Spleen (tissue), 11 donors: ENCODE results near the gene C1QA. TPM values are rescaled to one million over a fixed set of nuclear protein-coding genes. Genes with fewer than 3 reads are reported as not detected.

Experiments
- DNase-seq: peaks from one replicate; pipeline ENCODE4 v3.0.0-alpha.2; 2020
- H3K27ac ChIP-seq, 8 donors: fragments of 200-600 bp; sonication (generic) in 7 of 8; 1 replicate in 4 of 8; 2 replicates in 4 of 8; pipeline versions ENCODE4 v1.5.0 to v1.8.0; 2016 to 2021; ENCODE audit warnings: inconsistent platforms in 4 of 8, mild to moderate bottlenecking in 4 of 8, moderate library complexity in 1 of 8
- H3K27me3 ChIP-seq, 7 donors: fragments of 200-600 bp; sonication (generic) in 6 of 7; replicated peaks in 1 of 7; 1 replicate in 4 of 7; 2 replicates in 3 of 7; pipeline versions ENCODE4 v1.5.0 to v1.8.0; 2016 to 2021; ENCODE audit warnings: inconsistent platforms in 3 of 7, mild to moderate bottlenecking in 1 of 7
- H3K36me3 ChIP-seq, 6 donors: fragments of 200-600 bp; sonication (generic) in 5 of 6; 1 replicate in 4 of 6; 2 replicates in 2 of 6; pipeline versions ENCODE4 v1.5.0 to v1.8.0; 2016 to 2021; ENCODE audit warnings: inconsistent platforms in 2 of 6
- H3K4me1 ChIP-seq, 6 donors: fragments of 200-600 bp; sonication (generic) in 5 of 6; 1 replicate in 3 of 6; 2 replicates in 3 of 6; pipeline versions ENCODE4 v1.5.0 to v1.8.0; 2016 to 2021; ENCODE audit warnings: inconsistent platforms in 3 of 6
- H3K4me3 ChIP-seq, 8 donors: fragments of 200-600 bp; sonication (generic) in 7 of 8; 1 replicate in 4 of 8; 2 replicates in 4 of 8; pipeline versions ENCODE4 v1.5.0 to v1.8.0; 2016 to 2021; ENCODE audit warnings: inconsistent platforms in 4 of 8, mild to moderate bottlenecking in 4 of 8, moderate library complexity in 2 of 8
- H3K9me3 ChIP-seq, 8 donors: fragments of 200-600 bp; sonication (generic) in 7 of 8; 1 replicate in 4 of 8; 2 replicates in 4 of 8; pipeline versions ENCODE4 v1.5.0 to v1.8.0; 2016 to 2021; ENCODE audit warnings: inconsistent platforms in 4 of 8
- CTCF ChIP-seq, 11 experiments: fragments of 200-600 bp in 7 of 11; fragments of 450-650 bp in 4 of 11; sonication (generic) in 4 of 11; IDR thresholded peaks in 8 of 11; conservative IDR thresholded peaks in 3 of 11; 1 replicate in 7 of 11; 2 replicates in 4 of 11; pipeline versions ENCODE4 v1.4.0 to v1.8.0; 2016 to 2021; ENCODE audit warnings: antibody characterized with exemption in 11 of 11, inconsistent platforms in 4 of 11, mild to moderate bottlenecking in 1 of 11
- POLR2A ChIP-seq, 3 donors: fragments of 450-650 bp; IDR thresholded peaks; one replicate each; pipeline ENCODE4 v1.5.1; 2017; ENCODE audit warnings: antibody characterized with exemption in 3 of 3, mild to moderate bottlenecking in 1 of 3
- POLR2AphosphoS5 ChIP-seq, 3 donors: sonication (generic); formaldehyde crosslinking; IDR thresholded peaks; one replicate each; pipeline ENCODE4 v1.5.1; 2017; ENCODE audit warnings: antibody characterized with exemption in 3 of 3
- WGBS, 5 donors: extraction: QIAGEN DNeasy Blood & Tissue Kit in 3 of 5; methylation state at CpG; one replicate each; pipeline versions ENCODE4 v1.1.5 to v1.1.7; 2013 to 2018; 5-methylcytosine and 5-hydroxymethylcytosine counted together
- intact Hi-C: fragments of 100-400 bp; cut with DNase I; formaldehyde crosslinking; loops from one replicate; pipeline ENCODE4 v1.15.0; 2023; ENCODE audit warnings: low total_unique reads
- polyA plus RNA-seq, 3 donors: library from polyadenylated mRNA; stranded (reverse); fragments of 200-250 nt; gene quantifications; one replicate each; pipeline ENCODE4 v1.2.1, GENCODE V29; 2013
- total RNA-seq, 7 donors: library from RNA; depleted of rRNA in 3 of 7; stranded (reverse); fragments of >200 nt in 3 of 7; fragmentation: NEBNext Ultra II Directional in 4 of 7; extraction: Animal tissue kit (Norgen Biotek cat#: 25700) in 4 of 7; gene quantifications; one replicate each; pipeline versions ENCODE4 v1.1.0 to v1.2.1, GENCODE V29; 2016 to 2021
- donor health status: healthy with polysubstance abuse.
- donor health status: DM: no; HTN: no; CAD: no; lungs with moderate emphysema.
- donor health status: DM: no; HTN: no; CAD: no.
- donor health status: Bipolar disorder and iron deficiency.
- donor health status: healthy.
- donor health status: DM: no; HTN: no; CAD: no.
- donor health status: DM: yes; HTN: yes; CAD: no.

Gene C1QA
- total and polyA plus RNA-seq, 10 donors, result 296 to 1,485 (median 925) TPM

GRCh38 chr1:22643928-22644327 is 7.5 kb downstream of the C1QA start:
- Histone ChIP-seq H3K36me3 (peaks cover 0 to 20% (median 0%) of the 10 kb centered on the region in 6 donors), H3K27me3 (peaks cover 0 to 51% (median 6%) of the 10 kb centered on the region in 7 donors), H3K9me3 (no peaks in the 10 kb centered on the region), H3K4me1 (peaks cover 0 to 32% (median 9%) of the 10 kb centered on the region in 6 donors), H3K27ac (peak overlapping the region in 6 of 8 donors; percentile 20 to 80 (median 72)), H3K4me3 (peak overlapping the region in 5 of 8 donors; percentile 18 to 65 (median 32))
- intact Hi-C loops, result loop anchor here (5.0 kb wide), 2 partner anchors 222 to 512 kb away; no protein-coding TSS in a partner anchor
- WGBS, 5 donors, result 57 to 88% (median 81%) methylated on average over 4 to 12 of the region's 12 CpGs
- DNase-seq, result no peak
- TF ChIP-seq POLR2AphosphoS5 (IDR thresholded peaks at IDR 0.05), result peak in 1 of 3 donors; percentile 62
- no peak for TF ChIP-seq POLR2A (IDR thresholded peaks at IDR 0.05)

- no peaks in the 10 kb centered on the region for H3K9me3 ChIP-seq
- peaks cover 0 to 34% (median 6%) of the 10 kb centered on the region in 7 donors for H3K27me3 ChIP-seq
- intact Hi-C loops, result no loop called here
- peak overlapping the region in 4 of 8 donors; percentile 27 to 65 (median 36) for H3K4me3 ChIP-seq
- H3K36me3 ChIP-seq, result peaks cover 0 to 10% (median 0%) of the 10 kb centered on the region in 6 donors
- H3K4me1 ChIP-seq, result peaks cover 0 to 17% (median 9%) of the 10 kb centered on the region in 6 donors
- peak overlapping the region in 5 of 8 donors; percentile 51 to 80 (median 74) for H3K27ac ChIP-seq
- no peak for DNase-seq
- 55 to 71% (median 64%) methylated on average over 7 of the region's 7 CpGs for WGBS, 5 donors
- no peak for TF ChIP-seq POLR2A (IDR thresholded peaks at IDR 0.05)
- peak; percentile 19 to 53 (median 42) for TF ChIP-seq POLR2AphosphoS5 (IDR thresholded peaks at IDR 0.05)
These were observed 9.5 kb downstream of the C1QA start for GRCh38 chr1:22645931-22646330.

- Histone ChIP-seq H3K4me3 (peak overlapping the region in 2 of 8 donors; percentile 40 to 65), H3K9me3 (no peaks in the 10 kb centered on the region), H3K36me3 (peaks cover 0 to 10% (median 0%) of the 10 kb centered on the region in 6 donors), H3K27ac (peak overlapping the region in 4 of 8 donors; percentile 69 to 80 (median 76)), H3K27me3 (peaks cover 0 to 29% (median 6%) of the 10 kb centered on the region in 7 donors), H3K4me1 (peaks cover 0 to 13% (median 7%) of the 10 kb centered on the region in 6 donors)
- intact Hi-C loops, result no loop called here
- no peak for DNase-seq
- TF ChIP-seq POLR2AphosphoS5 (IDR thresholded peaks at IDR 0.05), result no peak
- no peak for TF ChIP-seq POLR2A (IDR thresholded peaks at IDR 0.05)
- 0 to 96% (median 0%) methylated on average over 1 of the region's 1 CpG for WGBS, 5 donors
These were observed 10.0 kb downstream of the C1QA start for GRCh38 chr1:22646384-22646783.

- Histone ChIP-seq H3K4me1 (no peaks in the 10 kb centered on the region), H3K4me3 (no peak overlapping the region), H3K27ac (peak overlapping the region in 2 of 8 donors; percentile 52 to 60), H3K27me3 (peaks cover 0 to 20% (median 0%) of the 10 kb centered on the region in 7 donors), H3K36me3 (peaks cover 0 to 10% (median 0%) of the 10 kb centered on the region in 6 donors), H3K9me3 (no peaks in the 10 kb centered on the region)
- WGBS, 5 donors, result 90 to 94% (median 91%) methylated on average over 13 of the region's 13 CpGs
- intact Hi-C loops, result no loop called here
- DNase-seq, result no peak
- no peak for TF ChIP-seq POLR2A (IDR thresholded peaks at IDR 0.05)
- no peak for TF ChIP-seq POLR2AphosphoS5 (IDR thresholded peaks at IDR 0.05)
- no peak for TF ChIP-seq CTCF (IDR thresholded peaks at IDR 0.05 in 8 of 11, conservative IDR thresholded peaks at IDR 0.05 in 3 of 11)
These were observed 13.8 kb downstream of the C1QA start for GRCh38 chr1:22650089-22650693.

GRCh38 chr1:22651941-22652856 is 15.8 kb downstream of the C1QA start:
- peaks cover 0 to 36% (median 0%) of the 10 kb centered on the region in 7 donors for H3K27me3 ChIP-seq
- peak overlapping the region in 5 of 8 donors; percentile 27 to 60 (median 52) for H3K27ac ChIP-seq
- DNase-seq, result no peak
- H3K4me1 ChIP-seq, result no peaks in the 10 kb centered on the region
- intact Hi-C loops, result no loop called here
- peaks cover 0 to 5% (median 0%) of the 10 kb centered on the region in 6 donors for H3K36me3 ChIP-seq
- WGBS, 5 donors, result 73 to 77% (median 74%) methylated on average over 15 of the region's 15 CpGs
- H3K4me3 ChIP-seq, result no peak overlapping the region
- no peak for TF ChIP-seq POLR2AphosphoS5 (IDR thresholded peaks at IDR 0.05)
- TF ChIP-seq POLR2A (IDR thresholded peaks at IDR 0.05), result no peak
- no peak for TF ChIP-seq CTCF (IDR thresholded peaks at IDR 0.05 in 8 of 11, conservative IDR thresholded peaks at IDR 0.05 in 3 of 11)
- no peaks in the 10 kb centered on the region for H3K9me3 ChIP-seq
